Endothelial cell of umbilical vein (primary cell): ENCODE data around the gene TRDMT1. TPM values are rescaled to one million over a fixed set of nuclear protein-coding genes. Genes with fewer than 3 reads are reported as not detected.

Experiments
- BruUV-seq: library from RNA; stranded (reverse); fragments of 400-500 nt; replicated peaks from 2 replicates; lab custom pipeline; 2021; lab: Mats Ljungman, UMichigan
- CTCF ChIA-PET: fragments of 300-600, 350-600 bp; sonication (Branson Sonifier 250); formaldehyde crosslinking; loops from one replicate; lab custom pipeline; 2021; ENCODE audit warnings: antibody characterized with exemption, inconsistent platforms; lab: Charles Lee
- POLR2A ChIA-PET: fragments of 300-600, 350-600 bp; sonication (Branson Sonifier 250); formaldehyde crosslinking; loops from one replicate; lab custom pipeline; 2021; ENCODE audit warnings: antibody characterized with exemption, inconsistent platforms; lab: Charles Lee
- DNase-seq: peaks from one replicate; pipeline ENCODE4 v3.0.0-alpha.2; 2011; ENCODE audit warnings: low read depth, low spot score
- FAIRE-seq: peaks from 2 replicates; lab custom pipeline; 2011; peaks lifted over from hg19 to GRCh38; lab: Jason Lieb, UNC
- H2AFZ ChIP-seq: 2 replicates; pipeline ENCODE4 v1.6.0; 2012; ENCODE audit warnings: low read depth, low read length, control low read depth, inconsistent platforms
- H3K27ac ChIP-seq: 2 replicates; pipeline ENCODE4 v1.5.1; 2011; ENCODE audit warnings: low read depth, mild to moderate bottlenecking, control low read depth, low read length, moderate library complexity; ENCODE audit not compliant: insufficient read depth
- H3K27me3 ChIP-seq, 2 experiments: 2 replicates each; pipeline versions ENCODE4 v1.6.0 to v1.6.1; 2011; ENCODE audit warnings: low read length in 2 of 2, mixed read lengths in 1 of 2; ENCODE audit not compliant: control insufficient read depth in 2 of 2, insufficient read depth in 2 of 2
- H3K36me3 ChIP-seq, 2 experiments: 2 replicates in 1 of 2; 3 replicates in 1 of 2; pipeline ENCODE4 v1.5.1; 2011; ENCODE audit warnings: low read length in 2 of 2, mild to moderate bottlenecking in 1 of 2, moderate library complexity in 1 of 2; ENCODE audit not compliant: control insufficient read depth in 2 of 2, insufficient read depth in 2 of 2; ENCODE audit errors: extremely low read depth in 1 of 2
- H3K4me1 ChIP-seq: 3 replicates; pipeline ENCODE4 v1.5.1; 2011; ENCODE audit warnings: mild to moderate bottlenecking, low read length; ENCODE audit not compliant: control insufficient read depth, insufficient read depth; ENCODE audit errors: extremely low read depth
- H3K4me2 ChIP-seq: 2 replicates; pipeline ENCODE4 v1.6.1; 2011; ENCODE audit warnings: low read length, control low read depth, mixed read lengths; ENCODE audit not compliant: insufficient read depth
- H3K4me3 ChIP-seq, 3 experiments: fragments of 200-600 bp in 1 of 3; sonication (generic), shearing (Covaris generic) in 1 of 3; replicated peaks in 1 of 3; 2 replicates each; pipeline ENCODE4 v1.5.1; 2011 to 2016; ENCODE audit warnings: control low read depth in 3 of 3, low read length in 3 of 3, mild to moderate bottlenecking in 2 of 3, inconsistent platforms in 1 of 3, low read depth in 1 of 3, moderate library complexity in 1 of 3; ENCODE audit not compliant: insufficient read depth in 1 of 3
- H3K79me2 ChIP-seq: 2 replicates; pipeline ENCODE4 v1.6.0; 2012; ENCODE audit warnings: low read length, inconsistent platforms; ENCODE audit not compliant: control insufficient read depth, insufficient read depth
- H3K9ac ChIP-seq: replicated peaks from 2 replicates; pipeline ENCODE3; 2011; ENCODE audit warnings: low read length, control low read depth; ENCODE audit not compliant: insufficient read depth; ENCODE audit errors: extremely low read depth
- H3K9me1 ChIP-seq: replicated peaks from 3 replicates; pipeline ENCODE4 v1.6.0; 2011; ENCODE audit warnings: mild to moderate bottlenecking, low read length; ENCODE audit not compliant: control insufficient read depth, insufficient read depth; ENCODE audit errors: extremely low read depth
- H3K9me3 ChIP-seq: replicated peaks from 2 replicates; pipeline ENCODE4 v1.5.1; 2012; ENCODE audit warnings: low read length, inconsistent platforms; ENCODE audit not compliant: control insufficient read depth, insufficient read depth
- H4K20me1 ChIP-seq: replicated peaks from 2 replicates; pipeline ENCODE3; 2011; ENCODE audit warnings: mild to moderate bottlenecking, low read length; ENCODE audit not compliant: control insufficient read depth, insufficient read depth; ENCODE audit errors: extremely low read depth
- CTCF ChIP-seq, 2 donors: IDR thresholded peaks; 1 replicate in 1 of 2; 2 replicates in 1 of 2; pipeline ENCODE4 v1.5.1; 2011; ENCODE audit warnings: low read length in 2 of 2, mild to moderate bottlenecking in 2 of 2, moderate library complexity in 2 of 2, control low read depth in 1 of 2, inconsistent platforms in 1 of 2, low read depth in 1 of 2; ENCODE audit not compliant: insufficient read depth in 1 of 2; ENCODE audit errors: extremely low read depth in 1 of 2
- EZH2 ChIP-seq: IDR thresholded peaks from 2 replicates; pipeline ENCODE4 v1.6.1; 2012; ENCODE audit warnings: borderline replicate concordance, low read depth, mild to moderate bottlenecking, moderate library complexity, low read length, inconsistent platforms; ENCODE audit not compliant: severe bottlenecking
- FOS ChIP-seq: IDR thresholded peaks from 2 replicates; pipeline ENCODE4 v1.6.1; 2011; ENCODE audit warnings: mild to moderate bottlenecking, low read length, moderate library complexity, borderline replicate concordance; ENCODE audit not compliant: insufficient read depth
- GATA2 ChIP-seq: IDR thresholded peaks from 2 replicates; pipeline ENCODE4 v1.7.0; 2011; ENCODE audit warnings: low read depth, mild to moderate bottlenecking, moderate library complexity, mixed read lengths, low read length; ENCODE audit not compliant: insufficient read length, insufficient read depth
- JUN ChIP-seq: IDR thresholded peaks from 2 replicates; pipeline ENCODE4 v1.6.1; 2011; ENCODE audit warnings: borderline replicate concordance, low read depth; ENCODE audit not compliant: insufficient read length, insufficient read depth
- MAX ChIP-seq: IDR thresholded peaks from 2 replicates; pipeline ENCODE4 v1.6.1; 2011; ENCODE audit not compliant: insufficient read depth, insufficient read length
- MYC ChIP-seq: IDR thresholded peaks from one replicate; pipeline ENCODE4 v1.6.1; 2011; ENCODE audit warnings: mild to moderate bottlenecking, low read depth, low read length
- POLR2A ChIP-seq: IDR thresholded peaks from 2 replicates; pipeline ENCODE4 v1.6.1; 2012; ENCODE audit warnings: low read depth, mild to moderate bottlenecking, control low read depth, low read length
- POLR2AphosphoS5 ChIP-seq: IDR thresholded peaks from 2 replicates; pipeline ENCODE4 v1.6.1; 2012; ENCODE audit warnings: low read depth, mild to moderate bottlenecking, control low read depth, low read length, moderate library complexity; ENCODE audit not compliant: insufficient read depth
- dilution Hi-C: fragments of 300-500 bp; cut with MboI; formaldehyde crosslinking; loops from one replicate; pipeline ENCODE4 v1.15.0; 2019; ENCODE audit warnings: low sequenced_read_pairs; ENCODE audit not compliant: extremely low pct_ligation_motif_present
- intact Hi-C: fragments of 100-400 bp; cut with micrococcal nuclease; formaldehyde crosslinking; loops from one replicate; pipeline ENCODE4 v1.10.0; 2022
- polyA plus RNA-seq, 4 experiments: library from polyadenylated mRNA; depleted of rRNA in 3 of 4; stranded (reverse) in 3 of 4; unstranded in 1 of 4; fragments of >200 nt; gene quantifications; 2 replicates each; pipeline versions ENCODE4 v1.2.1 to v1.2.3, GENCODE V29; 2011 to 2012; ENCODE audit warnings: missing spikeins in 1 of 4
- total RNA-seq: library from RNA; stranded (reverse); gene quantifications from 2 replicates; pipeline ENCODE4 v1.2.3, GENCODE V29; 2021

Gene TRDMT1
- total and polyA plus RNA-seq, 2 donors (not counting 3 experiments of a cell fraction or from before 2014, with no cell fraction given), result 10.0 to 12.3 TPM

- TF ChIP-seq MYC (no peak), CTCF (IDR thresholded peaks at IDR 0.05; ENCODE audit: extremely low read depth in 1 of 2, insufficient read depth in 1 of 2, low read depth in 1 of 2, low read length in 2 of 2) (no peak), JUN (no peak), GATA2 (no peak), POLR2AphosphoS5 (no peak), FOS (no peak), POLR2A (no peak), MAX (no peak), EZH2 (no peak)
- dilution Hi-C loops, result no loop called here
- no peak overlapping the region for H3K4me2 ChIP-seq
- no peaks in the 10 kb centered on the region for H3K27me3 ChIP-seq
- H3K9me3 ChIP-seq, result no peaks in the 10 kb centered on the region
- no peaks in the 10 kb centered on the region for H3K4me1 ChIP-seq
- POLR2A ChIA-PET, result no interaction called here
- H4K20me1 ChIP-seq, result no peaks in the 10 kb centered on the region
- no peak overlapping the region for H3K9ac ChIP-seq
- no peaks in the 10 kb centered on the region for H3K9me1 ChIP-seq
- no peak overlapping the region for H3K27ac ChIP-seq
- intact Hi-C loops, result no loop called here
- H3K36me3 ChIP-seq, result no peaks in the 10 kb centered on the region
- peak overlapping the region; percentile 18 for H2AFZ ChIP-seq
- DNase-seq (peak; percentile 58), FAIRE-seq (no peak)
- CTCF ChIA-PET, result interaction anchor here (1.0 to 1.5 kb wide), 2 partner anchors 10 to 13 kb away, joined by 3 to 4 read pairs; no protein-coding TSS in a partner anchor
- H3K4me3 ChIP-seq, result no peak overlapping the region
- no TSS peak for BruUV-seq
- H3K79me2 ChIP-seq, result no peaks in the 10 kb centered on the region
Observed at GRCh38 chr10:17169803-17170202, 31.7 kb downstream of the TRDMT1 start.
